HG03025 (cell line): ENCODE data around the gene TAF6.

ENCODE experiments used
- ATAC-seq: cut with Tn5 transposase; IDR thresholded peaks from one replicate; pipeline ENCODE4 v1.9.1; 2021; ENCODE audit warnings: mild to moderate bottlenecking, moderate library complexity; ENCODE audit not compliant: unreplicated experiment, low FRiP score

The TAF6 gene

DNA sequence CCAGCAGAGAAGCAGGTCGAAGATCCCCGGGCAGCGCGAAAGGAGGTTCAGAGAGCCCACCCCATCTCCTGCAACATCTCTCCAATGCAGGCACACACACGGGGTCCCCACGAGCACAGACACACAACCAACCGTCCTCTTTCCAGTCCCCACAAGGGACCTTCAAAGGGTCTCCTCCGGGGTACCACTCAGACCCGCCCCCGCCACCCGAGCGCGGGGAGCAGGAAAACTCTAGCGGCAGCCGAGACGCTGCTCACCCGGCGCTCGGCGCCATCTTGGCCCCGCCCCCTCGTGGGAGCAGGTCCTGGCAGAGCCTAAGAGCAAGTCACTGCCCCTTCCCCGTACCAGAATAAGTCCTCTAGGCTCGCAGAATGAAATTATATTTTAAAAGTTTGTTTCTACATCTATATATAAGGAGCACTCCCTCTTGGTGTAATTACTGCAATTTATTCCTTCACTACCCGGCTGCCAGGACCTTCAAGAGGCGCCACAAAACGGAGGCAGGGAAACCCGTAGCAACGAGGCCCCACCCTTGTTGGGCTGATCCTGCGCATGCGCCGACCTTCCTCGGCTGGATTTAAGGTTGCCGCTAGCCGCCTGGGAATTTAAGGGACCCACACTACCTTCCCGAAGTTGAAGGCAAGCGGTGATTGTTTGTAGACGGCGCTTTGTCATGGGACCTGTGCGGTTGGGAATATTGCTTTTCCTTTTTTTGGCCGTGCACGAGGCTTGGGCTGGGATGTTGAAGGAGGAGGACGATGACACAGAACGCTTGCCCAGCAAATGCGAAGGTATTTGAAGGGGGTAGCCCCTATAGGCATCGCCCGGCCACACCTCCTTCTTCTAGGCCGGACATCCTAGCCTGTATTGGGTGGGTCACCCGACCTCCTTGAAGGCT is at the start of gene TAF6, which contains the start of gene CNPY4:
Gene TAF6 (minus strand): TSS at position 287 of the 898 bp plus-strand sequence. CDS start 5,149 bp downstream, outside the sequence.
Gene CNPY4 (plus strand): TSS at position 563 of the 898 bp plus-strand sequence. CDS start 111 bp downstream, at position 674.
- ATAC-seq, result peak; percentile 55

DNA sequence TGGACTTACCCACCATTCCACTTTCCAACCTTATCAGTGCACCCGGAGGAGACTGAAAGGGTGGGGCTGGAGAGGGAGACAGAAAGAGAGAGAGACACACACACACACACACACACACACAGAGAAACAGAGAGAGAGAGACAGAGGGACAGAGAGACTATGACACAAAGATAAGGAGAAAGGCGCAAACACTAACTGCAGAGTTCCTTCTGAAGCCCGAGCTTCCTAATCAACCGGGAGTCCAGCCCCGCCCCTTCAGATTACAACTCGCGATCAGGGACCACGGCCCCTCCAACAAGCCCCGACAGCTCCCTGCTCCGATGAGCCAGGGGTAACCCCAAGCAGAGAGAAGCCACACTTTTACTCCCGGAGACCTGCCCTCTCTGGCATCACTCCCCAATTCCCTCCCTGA is 48.8 kb upstream of the TAF6 start:
- ATAC-seq, result no peak

DNA sequence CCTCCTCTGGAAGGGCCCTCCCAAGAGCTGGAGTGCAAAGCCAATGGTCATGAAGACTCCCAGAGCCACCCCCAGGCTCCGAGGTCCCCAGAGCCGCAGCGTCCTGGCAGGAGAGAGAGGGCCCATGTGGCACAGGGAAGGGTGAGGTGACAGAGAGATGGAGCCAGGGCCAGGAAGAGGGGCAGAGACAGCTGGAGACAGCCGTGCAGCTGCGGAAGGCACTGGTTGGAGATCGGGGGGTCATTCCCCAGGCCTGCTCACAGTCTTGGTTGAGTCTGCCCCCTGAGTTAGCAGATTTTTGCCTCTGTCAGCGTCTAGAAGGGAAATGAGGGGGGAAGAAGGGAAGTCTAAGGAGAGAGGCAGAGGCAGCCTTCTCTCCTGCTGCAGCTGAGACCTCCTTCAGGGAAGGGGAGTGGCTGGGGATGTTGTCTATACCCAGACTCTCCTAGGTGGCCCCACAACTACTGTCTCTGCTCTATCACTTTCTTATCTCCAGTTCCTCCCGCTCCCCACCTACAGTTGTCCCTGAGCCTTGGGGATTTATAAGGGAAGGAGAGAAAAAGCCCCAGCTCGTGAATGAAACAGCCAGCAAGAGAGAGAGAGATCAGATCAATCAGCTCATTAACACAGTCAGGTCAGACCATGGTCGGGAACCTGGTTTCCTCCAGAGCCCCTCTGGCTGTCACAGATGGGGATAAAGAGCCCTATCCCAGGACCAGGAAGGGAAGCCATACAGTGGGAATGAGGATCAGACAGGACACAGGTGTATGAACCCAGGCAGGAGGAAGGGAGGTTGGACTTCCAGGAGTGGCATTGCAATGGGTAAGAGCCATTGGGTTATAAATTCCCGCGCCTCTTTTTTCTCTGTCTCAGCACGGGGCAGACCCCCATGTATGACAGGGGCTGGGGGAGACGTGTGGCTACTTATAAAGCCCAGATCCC is 48.1 kb upstream of the TAF6 start:
- no peak for ATAC-seq

DNA sequence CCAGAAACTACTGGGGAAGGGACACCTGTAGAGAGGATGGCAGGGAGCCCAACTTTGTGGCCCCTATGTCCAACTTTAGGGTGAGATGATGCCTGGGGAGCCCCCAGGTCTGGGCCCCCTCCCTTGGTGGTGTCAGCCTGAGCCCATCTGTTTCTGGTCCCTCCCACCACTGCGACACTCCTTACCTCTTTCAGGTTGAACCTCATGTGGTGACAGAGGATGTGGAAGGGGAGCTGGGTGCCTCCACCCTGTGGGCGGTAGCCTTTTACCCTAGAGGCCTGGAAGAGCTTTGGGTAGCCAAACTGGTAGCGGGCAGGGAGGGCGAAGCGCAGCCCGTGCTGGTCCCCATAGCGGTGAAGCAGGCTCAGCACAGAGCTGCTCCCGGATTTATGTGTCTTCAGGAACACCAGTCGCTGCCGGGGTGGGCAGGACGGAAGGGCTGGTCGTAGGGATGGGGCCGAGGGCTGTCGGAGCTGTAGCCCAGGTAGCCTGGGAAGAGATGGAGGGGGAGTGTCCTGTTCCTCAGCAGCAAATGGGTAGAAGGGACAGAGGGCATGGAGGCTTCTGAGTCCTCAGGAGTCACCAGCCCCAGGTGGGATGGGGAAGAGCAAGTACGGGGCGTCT is 47.3 kb upstream of the TAF6 start:
- ATAC-seq, result no peak

DNA sequence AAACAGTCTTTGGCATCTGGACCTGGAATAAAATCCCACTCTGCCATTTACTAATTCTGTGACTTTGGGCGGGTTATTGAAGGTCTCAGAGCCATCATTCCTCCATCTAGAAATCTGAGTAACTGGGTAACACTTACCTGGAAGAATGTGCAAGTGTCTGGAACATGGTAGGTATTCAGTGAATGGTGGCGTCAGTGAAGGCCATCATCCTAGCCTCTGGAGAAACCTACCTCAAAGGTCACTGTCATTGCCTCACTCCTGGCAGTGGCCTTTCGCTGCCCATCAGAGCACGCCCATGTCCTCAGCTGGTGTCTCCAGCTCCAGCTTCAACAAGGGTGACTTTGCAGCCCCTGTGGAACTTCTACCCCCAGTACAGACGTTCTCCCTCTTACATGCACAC is 44.7 kb upstream of the TAF6 start:
- no peak for ATAC-seq

DNA sequence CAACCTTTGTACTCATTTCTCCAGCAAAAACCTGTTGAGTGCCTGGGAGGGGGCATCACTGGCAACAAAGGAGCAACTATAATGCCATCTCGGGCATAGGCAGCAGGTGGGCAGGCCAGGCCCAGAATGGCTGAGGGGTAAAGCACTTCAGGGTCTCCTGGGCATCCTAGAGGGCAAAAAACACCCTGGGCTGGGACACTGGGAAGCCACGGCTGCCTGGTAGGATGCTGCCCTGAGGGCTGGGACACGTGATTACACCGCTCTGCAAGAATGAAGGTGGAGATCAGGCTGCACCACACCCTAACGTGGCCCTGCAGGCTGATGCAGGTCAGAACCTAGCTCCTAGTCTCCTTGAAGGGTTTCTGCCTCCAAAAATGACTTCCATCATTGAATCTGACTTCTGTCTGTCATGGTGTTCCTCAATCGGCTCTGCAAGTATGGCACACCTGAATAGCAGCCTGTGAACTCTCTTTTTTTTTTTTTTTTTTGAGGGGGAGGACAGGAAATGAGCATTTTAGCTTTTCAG is 43.9 kb upstream of the TAF6 start:
- ATAC-seq, result no peak

DNA sequence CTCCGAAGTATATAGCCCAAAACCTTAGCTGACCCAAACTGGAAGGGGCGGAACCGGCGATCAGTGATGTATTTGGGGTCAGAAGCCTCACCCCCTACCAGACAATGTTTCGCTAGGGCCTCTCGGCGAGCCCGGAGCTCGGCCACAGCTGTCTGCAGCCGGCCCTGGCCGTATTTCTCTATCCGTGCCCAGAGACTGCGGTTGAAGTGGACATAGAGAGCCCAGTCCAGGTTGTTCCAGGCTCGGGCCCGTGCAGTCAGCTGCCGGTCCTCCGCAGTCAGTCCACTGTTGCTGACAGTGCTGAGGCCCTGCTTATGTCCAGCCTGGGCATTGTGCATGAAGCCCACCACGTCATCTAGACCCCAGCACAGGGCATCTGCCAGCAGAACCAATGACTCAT is 40.9 kb upstream of the TAF6 start:
- no peak for ATAC-seq

DNA sequence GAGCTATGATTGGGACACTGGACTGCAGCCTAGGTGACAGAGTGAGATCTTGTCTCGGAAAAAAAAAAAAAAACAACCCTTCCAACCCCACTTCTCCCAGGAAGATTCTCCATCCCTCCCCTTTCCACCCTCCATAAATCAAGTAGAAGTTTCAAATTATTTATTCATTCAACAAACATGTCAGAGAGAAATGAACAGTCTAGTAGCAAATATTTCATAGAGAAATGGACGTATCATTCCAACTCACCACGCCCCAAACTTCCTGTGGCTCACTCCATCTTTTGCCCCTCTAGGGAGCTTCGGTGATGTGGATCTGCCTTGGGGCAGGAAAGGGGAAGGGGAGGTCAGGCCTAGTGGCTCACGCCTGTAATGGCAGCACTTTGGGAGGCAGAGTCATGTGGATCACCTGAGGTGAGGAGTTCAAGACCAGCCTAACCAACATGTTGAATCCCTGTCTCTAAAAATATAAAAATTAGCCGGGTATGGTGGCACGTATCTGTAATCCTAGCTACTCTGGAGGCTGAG is 40.0 kb upstream of the TAF6 start:
- ATAC-seq, result no peak

DNA sequence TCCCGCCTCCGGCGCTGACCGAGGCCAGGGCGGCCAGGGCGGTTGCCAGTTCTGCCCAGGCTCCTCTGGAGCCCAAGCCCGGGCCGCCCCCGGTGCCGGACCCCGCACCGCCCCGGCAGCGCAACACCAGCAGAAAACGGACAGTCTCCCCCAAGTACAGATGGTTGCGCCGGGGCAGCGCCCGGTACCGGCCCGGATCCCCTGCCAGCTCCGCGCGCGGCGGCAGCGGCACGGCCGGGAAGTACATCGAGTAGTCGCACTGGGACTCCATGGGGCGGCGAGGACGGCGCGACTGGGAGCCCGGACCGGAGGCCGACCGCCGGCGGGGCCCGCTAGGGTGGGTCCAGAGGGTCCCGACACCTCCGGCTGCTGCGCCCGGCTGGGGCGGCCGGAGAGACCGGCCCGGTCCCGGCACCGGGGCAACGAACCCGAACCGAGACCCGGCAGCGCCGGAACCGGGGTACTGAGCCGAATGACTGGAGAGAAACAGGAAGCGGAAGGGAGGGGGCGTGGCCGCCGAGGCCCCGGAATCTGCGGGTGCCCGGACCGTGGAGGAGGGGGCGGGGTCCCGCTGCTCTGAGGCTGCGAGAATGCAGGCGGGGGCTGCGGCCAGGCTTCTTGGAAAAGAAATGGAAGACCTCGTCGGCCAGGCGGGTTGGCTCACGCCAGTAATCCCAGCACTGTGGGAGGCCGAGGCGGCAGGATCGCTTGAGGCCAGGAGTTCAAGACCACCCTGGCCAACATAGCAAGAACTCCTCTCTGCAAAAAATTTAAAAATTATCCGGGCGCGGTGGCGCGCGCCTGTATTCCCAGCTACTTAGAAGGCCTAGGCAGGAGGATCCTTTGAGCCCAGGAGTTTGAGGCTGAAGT is 39.3 kb upstream of the TAF6 start, which contains the start of gene TRAPPC14:
Gene TRAPPC14 (minus strand): TSS at position 495 of the 870 bp plus-strand sequence. CDS start 224 bp downstream, at position 271.
- ATAC-seq, result peak; percentile 74

DNA sequence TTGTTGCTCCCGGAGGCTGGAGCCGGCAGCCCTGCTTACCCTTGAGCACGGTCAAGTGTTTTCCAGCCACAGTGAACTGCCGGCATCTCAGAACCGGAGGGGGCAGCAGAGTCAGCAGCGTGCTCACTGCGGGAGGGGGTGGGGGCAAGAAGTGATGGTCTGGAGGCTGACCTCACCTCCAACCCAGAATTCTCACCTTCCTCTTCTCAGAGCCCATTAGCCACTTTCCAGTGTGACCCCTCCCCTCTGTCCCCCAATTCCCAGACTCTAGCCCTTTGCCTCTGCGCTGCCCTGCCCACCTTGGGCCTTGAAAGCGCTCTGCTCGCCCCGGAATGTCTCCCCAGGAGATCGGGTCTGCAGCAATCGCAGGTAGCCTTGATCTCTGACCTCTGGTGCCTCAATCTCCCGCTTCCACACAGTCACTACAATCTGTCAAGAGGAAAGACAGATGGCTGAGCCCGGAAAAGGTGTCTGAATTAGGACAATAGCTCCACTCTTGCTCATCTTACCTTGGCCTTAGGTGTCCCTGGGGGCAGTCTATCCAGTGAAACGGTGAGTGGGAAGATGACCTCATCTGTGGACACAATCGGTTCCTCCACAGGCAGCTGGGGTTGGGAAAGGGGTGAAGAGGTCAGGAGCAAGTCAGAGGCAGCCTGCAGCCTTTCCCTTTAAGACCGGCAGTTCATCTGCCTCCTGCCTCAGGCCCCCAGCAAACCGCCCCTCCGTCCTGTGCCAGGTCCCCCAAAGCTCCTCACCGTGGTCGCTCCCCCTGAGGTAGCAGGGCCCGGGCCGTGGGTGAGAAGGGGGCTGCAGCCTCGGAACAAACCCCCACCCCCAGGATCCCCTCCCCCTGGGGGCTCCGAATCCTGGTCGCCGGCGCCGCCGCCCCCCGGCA is 38.4 kb upstream of the TAF6 start:
- no peak for ATAC-seq

DNA sequence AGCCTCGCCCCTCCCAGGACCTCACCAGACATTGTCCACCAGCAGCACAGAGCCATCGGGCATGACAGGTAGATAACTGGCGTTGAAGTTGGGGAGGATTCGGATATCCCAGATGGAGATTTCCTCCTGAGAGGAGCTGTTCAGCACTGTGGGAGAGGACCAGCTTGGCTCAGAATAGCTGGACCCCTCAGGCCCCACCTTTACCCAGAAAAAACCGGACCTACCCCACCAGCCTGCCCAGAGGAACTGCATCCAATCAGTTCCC is 37.8 kb upstream of the TAF6 start:
- no peak for ATAC-seq

DNA sequence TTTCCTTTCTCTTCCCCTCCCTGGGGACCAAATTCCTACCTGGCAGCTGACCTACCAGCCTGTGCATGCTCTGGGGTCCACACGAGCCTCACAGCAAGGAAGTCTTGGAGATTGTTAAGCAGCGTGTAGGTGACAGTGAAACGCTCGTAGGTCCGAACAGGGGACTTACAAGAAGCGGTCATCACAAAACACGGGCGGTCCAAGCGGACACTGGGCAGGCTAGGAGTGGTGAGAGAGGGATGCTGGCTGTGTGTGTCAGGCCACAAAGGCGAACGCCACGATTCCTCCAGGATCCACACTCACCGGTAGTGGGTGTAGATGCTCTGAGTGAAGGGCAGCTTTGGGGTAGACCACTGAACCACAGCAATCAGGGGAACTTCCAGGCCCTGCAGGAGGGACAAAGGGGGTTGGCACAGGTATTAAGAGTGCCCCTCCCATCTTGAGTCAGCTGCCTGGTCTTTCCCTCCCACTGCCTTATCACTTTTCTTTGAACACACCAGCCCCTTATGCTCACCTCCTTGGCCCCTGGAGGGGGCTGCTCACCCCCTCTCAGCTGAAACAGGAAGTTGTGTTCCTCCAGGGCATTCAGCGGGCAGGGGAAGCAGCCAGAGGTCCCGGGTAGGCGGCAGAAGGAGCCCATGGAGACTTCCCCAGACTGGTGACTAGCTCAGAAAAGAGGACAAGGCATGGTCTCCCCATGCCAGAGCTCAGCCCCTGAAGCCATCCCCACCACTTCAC is 37.3 kb upstream of the TAF6 start:
- ATAC-seq, result no peak

DNA sequence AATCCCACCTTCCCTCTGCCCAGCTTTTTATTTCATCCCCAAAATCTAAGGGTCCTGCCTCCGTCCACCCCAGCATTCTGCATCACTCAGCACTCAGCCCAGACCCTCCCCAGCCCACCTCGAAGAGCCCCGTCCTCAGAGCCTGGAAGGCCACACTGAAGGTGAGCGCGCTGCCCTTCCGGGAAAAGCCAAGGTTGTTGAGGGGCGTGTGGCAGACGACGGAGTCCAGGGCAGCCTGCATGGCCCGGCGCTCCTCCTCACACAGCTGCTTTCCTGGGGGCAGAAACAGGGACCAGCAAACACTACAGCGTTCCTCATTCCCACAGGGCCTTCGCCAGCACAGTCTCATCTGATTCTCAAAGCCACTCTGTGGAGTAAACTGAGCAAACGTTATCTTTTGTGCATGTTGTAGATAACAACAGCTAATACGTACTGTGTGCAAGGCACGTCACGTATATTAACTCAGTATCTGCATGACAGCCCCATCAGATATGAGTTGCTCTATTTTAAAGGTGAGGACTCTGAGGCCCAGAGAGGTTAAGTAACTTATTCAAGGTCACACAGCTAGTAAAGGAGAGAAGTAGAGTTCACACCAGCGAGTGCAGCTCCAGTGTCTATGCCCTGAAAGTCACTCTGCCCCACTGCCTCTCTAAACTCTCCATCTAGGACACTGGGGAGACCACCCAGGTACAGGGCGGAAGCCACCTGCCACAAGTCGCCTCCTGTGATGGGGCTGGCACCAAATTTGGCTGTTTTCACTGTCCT is 36.6 kb upstream of the TAF6 start:
- no peak for ATAC-seq

DNA sequence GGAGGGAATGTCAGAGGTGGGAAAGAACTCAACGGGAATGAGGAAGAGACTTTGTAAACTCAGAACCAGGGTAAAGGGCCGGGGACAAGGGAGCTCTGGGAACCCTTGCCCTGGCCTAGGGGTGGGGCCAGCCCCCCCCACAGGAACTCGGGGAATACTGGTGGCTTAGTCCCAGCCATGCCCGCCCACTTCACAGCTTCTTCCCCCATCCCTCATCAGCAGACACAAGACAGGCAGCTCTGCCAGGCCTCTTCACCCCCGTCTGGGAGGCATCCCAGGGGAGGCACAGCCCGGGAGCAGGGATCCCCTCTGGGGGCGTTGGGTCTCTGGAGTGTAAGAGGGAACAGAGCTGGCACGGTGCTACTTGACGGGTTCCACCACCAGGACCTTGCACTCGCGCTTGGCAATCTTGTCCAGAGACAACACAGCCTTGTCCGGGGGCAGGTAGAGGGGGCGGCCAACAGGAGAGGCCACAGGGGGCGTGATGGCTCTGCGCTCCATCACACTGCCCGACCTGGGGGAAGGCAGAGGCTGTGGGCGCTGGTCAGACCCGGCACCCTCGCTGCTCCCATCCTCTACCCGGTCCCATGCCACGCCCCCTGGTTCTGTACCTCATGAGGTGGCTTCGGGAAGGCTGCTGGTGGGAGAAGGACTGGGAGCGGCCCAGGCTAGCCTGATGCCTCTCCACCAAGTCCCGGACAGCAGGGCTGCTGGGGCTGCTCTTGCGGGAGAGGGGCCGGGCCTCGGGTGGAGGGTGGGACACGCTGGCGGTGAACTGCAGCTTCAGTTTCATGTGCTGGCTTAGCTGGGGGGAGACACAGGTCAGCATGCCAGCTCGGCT is 35.7 kb upstream of the TAF6 start:
- no peak for ATAC-seq

DNA sequence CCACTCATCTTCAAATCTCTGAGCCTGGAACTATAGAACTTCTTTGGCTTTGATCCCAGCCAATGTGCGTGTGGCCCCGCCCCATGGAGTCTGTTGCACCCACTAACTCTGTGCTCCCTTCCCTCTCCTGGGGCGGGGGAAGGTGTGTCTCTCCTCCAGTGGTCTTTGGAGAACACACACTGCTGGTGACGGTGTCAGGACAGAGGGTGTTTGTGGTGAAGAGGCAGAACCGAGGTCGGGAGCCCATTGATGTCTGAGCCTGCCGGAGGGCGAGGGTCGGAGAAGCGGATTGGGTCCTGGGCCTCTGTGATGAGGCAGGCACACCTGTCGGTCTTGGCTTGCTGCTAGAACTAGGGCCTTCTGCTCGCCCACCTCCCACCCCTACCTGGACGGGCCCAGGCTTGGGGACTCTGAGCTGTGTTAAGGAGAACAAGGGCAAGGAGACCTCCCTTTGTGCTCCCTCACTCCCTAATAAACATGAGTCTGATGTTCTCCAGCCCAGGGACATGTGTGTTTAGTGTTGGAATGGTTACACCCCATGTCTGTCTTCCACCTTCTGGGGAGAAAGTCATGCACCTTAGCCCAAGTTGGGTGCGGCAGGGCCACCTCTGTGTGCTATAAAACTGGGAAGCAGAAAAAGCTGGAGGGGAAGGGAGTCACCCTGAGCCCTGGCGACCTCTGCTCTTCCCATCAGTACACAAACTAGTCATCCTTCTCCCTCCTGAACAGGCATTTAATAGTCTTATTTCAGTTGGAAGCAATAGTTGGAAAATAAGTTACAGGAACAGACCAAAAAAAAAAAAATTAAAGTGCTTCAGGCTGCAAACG is 34.8 kb upstream of the TAF6 start:
- ATAC-seq, result no peak
